ENCODE measurements around the gene ORM2.
"Not testable (repeated sequence)": the region's sequence is repeated elsewhere in the genome, so short reads cannot be mapped to it uniquely, and the experiment has no call there.

Gene ORM2

DNA sequence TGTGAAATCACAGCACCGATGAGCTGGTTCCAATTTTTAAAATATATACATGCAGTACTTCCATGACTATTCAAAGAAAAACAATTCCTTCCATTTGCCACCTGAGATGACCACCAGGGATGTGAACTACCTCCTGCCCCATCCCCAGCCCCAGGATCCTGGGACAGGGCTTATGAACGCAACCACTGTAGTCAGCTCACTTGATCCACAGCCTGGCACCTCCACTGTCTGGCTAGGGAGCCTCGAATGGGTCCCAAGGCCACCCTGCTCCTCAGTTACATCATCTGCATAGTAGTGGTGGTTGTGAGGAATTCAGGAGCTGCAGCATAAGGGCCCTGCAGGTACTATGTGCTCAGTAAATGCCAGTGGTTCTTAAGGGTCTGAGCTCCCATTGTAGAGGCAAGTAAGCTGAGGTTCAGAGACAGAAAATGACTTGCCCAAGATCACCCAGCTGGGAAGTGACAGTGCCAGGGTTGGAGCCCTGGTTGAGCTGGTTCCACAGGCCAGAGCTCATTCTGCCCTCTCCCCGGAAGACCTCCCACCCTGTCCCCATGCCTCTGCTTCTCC is 2.9 kb downstream of the ORM2 start:
- not testable (repeated sequence) for DNase-seq (ENCODE audit: low read depth, low spot score)

DNA sequence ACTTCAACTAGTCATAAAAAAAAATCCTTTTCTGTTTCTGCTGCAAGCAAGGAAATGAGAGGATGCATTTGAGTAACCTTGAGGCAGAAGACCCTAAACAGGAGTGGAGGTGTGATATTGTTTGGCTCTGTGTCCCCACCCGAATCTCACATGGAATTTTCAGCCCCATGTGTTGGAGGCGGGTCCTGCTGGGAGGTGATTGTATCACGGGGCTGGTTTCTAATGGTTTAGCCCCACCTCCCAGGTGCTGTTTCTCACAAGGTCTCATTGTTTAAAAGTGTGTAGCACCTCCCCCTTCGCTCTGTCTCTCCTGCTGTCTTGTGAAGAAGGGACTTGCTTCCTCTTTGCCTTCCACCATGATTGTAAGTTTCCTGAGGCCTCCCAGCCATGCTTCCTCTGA is 4.0 kb downstream of the ORM2 start:
- DNase-seq (ENCODE audit: low read depth, low spot score), result not testable (repeated sequence)

DNA sequence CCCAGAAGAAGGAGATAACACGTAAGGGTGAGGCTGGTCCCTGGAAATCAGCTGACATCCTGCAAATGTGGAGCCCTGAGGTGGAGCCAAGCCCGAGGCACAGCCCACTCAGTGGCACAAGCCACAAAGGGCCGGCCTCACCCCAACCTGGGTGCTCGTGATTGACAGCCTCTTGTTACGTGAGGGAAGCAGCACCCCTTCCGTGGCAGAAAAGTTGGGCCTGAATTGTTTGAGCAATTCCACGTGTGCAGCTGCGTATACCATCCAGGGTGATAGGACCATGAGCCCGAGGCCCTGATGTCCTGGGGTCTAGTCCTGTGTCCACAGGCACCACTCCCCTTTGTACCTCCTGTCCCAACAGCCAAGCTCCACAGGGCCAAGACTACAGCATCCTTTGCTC is 4.8 kb downstream of the ORM2 start:
- DNase-seq (ENCODE audit: low read depth, low spot score), result no peak

DNA sequence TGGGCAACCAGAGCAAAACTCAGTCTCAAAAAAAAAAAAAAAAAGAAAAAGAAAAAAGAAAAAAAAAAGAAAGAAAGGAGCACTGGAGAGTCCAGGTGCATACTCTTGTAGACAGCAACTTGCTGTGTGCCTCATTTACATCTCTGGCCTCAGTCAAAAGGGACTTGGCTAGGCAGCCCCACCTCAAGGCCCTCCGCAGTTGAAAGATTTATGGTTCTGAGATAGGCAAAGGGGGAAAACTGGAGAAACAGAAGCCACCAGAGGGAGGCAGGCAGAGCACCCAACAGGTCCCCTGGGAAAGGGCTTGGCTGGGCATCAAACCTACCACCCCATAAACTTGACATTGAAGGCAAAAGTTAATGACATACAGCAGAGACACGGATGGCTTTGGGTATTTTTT is 6.1 kb downstream of the ORM2 start:
- no peak for DNase-seq (ENCODE audit: low read depth, low spot score)

DNA sequence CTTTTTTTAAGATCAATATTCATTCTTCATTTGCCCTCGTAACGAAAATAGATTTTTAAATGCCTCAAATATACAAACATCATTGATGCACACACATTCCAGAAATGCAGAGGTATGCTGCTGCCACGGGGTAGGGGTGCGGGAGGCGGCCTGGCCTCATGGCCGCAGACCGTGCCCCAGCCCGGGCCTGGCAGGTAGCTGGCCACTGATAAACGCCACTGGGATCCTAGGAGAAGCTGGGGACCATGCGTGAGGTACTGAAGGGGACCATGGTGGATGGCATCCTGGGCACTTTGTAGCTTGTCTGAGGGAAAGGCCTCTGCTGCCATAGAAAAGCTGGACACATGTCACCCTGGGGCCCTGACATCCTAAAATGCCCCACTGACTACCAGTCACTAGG is 6.5 kb downstream of the ORM2 start:
- DNase-seq (ENCODE audit: low read depth, low spot score), result no peak

DNA sequence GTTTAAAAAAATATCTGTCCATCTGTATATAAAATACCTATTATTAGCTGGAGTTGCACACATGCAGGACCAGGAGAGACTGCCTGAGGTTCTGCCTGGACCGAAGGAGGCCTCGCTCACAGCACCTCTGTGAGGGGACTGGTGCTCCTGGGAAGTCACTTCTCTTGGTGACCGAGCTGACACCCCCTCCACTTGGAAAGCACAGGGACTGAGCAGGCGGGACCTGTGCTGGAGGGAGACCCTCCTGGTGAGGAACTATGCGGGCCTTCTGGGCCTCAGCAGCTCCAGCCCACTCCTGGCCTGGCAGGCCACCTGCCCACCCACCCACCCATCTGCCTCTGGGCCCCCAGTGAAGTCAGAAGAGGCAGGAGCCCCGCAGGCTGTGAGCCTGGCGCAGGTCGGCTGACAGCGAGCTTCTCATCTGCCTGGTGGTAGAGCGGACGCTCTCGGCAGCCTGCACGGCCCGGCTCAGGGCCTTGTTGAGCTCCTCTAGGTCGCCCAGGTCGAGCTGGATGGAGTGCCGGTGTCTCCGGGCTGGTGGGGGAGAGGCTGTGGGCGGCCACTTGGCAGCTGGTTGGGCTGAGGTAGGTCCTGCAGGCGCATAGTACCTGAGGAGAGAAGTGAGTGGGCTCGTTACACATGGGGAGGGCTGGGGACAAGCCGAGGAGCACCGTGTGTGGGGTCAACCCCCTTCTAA is 7.2 kb downstream of the ORM2 start:
- no peak for DNase-seq (ENCODE audit: low read depth, low spot score)

DNA sequence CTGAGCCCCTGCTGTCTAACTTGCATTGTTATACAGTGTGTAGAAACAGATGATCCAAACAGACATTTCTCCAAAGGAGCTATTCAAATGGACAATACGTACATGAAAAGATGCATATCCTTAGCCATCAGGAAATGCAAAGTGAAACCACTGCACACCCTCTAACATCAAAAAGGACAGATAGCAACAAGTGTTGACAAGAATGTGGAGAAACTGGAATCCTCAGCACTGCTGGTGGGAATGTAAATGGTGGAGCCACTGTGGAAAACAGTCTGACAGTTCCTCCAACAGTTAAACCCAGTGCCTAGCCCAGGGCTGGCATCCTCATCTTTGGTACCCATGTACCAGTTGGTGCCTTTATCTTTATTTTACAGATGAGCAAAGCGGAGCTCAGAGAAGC is 8.5 kb downstream of the ORM2 start:
- DNase-seq (ENCODE audit: low read depth, low spot score), result no peak

DNA sequence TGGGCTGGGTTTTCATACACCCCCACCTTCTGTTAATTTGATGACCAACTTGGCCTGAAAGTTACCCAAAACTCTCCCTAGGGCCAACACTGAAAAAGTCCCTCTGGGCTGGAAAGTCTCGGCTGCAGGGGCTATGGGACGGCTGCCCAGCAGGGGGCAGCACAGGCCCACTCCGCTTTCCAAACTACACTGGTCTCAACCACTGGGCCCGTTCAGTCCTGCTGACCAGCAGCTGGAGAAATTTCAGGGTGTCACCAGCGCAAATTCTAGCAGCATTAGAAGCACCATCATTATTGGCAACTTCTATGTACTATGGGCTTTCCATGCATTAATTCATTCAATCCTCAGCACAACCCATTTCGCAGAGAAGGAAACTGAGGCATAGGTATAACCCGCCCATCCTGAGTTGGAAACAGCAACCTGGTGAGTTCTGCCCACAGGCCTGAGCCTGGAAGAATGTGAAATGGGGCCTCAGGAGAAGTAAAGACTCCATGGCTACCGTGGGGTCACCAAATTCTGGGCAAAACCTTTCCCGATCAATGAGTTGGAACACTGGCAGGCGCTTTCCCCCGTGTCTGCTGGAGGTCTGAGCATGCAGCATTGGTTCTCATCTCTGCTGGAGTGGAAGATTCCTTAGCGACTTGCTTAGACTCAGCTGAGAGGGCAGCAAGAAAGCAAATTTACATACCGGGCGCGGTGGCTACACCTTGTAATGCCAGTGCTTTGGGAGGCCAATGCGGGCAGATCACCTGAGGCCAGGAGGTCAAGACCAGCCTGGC is 9.7 kb downstream of the ORM2 start:
- peak; percentile 70 for DNase-seq (ENCODE audit: low read depth, low spot score)

DNA sequence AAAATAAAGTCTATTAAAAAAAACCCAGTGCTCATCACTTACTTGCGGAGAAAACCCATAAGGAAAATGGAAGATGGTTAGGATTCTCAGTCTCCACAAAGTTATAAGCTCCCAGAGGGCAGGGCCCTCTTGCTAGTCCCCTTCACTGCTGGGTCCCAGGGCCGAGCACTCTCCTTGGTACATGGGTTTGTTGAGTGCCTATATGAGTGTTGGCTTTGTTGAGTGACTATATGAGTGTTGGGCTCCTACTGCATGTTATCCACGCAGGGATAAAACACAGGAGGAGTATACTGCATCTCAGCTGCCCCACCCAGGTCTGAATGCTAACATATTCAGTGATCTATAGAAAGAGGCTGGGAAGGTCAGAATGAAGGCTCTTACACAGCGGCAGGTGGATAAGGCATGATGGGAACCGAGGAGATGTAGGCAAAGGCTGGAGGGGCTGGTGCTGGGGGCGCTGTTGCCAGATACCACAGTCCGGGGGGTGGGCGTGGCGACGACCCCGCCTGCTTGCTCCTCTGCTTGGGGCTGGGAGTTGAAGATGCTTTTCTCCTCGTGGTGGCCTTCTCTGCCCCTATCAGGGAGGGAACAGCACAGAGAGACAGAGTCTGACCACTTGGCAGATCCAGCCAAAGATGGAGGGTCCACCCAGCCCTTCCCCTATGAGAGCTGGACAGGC is 11.6 kb downstream of the ORM2 start:
- DNase-seq (ENCODE audit: low read depth, low spot score), result no peak

DNA sequence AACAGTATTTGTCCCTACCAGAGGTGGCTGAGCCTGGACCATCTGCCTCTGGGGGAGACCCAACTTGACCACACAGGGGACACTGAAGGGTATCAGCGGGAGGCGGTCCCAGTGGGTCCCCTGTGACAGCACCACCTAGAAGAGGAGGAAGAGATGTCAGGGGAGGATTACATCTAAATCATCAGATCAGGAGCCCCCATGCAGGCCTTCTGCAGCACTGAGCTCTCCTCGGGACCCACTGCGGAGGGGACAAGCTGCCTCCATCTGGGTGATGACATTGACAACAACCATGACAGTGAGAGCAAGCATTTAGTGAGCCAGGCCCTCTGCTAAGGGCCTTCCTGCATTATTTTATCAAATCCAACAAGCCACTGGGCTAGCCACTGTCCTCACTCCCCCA is 12.3 kb downstream of the ORM2 start:
- DNase-seq (ENCODE audit: low read depth, low spot score), result no peak

DNA sequence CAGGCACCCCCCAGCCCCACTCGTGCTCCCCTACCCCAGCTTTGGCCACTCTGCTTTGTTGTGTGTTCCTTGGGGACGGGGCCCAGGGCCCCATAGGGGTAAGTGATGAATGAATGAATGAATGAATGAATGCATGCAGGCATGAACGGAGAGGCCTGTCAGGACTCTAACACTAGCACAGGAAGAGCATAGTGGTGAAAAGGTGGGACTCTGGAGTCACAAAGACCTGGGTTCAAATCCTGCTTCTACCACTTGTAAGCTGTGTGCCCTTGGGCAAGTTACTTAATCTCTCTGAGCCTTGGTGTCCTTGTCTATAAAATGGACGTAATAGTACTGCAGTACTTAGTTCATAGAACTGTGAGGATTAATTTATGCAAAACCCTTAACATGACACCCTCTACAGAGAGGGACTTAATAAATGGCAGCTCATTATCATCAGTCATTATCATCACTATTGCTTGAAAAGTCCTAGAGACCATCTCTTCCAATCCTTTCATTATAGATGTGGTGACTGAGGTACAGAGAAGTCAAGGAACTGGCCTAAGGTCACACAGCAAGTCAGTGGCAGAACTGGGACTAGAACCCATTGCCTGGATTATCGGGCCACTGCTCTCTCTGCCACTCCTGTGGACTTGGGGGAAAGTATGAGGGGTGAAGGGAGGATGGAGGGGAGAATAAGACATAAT is 13.2 kb downstream of the ORM2 start:
- DNase-seq (ENCODE audit: low read depth, low spot score), result no peak

DNA sequence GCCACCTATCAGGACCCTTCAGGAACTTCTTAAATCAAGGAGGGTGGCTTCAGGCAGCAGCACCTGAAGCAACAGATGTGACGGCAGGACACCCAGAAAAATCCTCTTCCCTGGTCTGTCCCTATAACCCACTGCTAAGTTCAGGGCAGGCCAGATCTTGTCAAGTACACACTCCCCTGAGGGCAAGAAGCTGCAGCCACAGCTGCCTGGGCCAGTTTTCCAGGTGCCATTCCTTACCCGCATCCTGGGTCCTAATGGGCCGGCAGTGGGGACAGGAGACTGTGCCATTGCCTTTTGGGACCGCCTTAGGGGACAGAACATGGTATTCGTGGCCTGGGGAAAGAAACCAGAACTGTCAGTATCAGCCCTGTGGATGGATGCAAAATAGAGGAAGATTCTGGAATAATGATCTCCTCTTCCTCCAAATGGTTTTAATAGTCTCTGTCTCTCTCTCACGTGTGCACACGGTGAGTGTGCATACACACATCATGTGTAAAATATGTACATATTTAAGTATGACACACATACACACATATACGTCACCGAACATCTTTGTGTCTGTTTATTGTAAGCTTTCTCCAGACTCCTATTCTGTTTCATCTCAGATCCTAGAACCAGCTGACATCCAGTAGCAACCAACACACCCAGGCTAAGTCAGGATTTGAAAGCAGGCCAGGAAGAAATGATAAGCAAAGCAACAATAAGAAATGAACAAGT is 14.0 kb downstream of the ORM2 start:
- DNase-seq (ENCODE audit: low read depth, low spot score), result no peak

DNA sequence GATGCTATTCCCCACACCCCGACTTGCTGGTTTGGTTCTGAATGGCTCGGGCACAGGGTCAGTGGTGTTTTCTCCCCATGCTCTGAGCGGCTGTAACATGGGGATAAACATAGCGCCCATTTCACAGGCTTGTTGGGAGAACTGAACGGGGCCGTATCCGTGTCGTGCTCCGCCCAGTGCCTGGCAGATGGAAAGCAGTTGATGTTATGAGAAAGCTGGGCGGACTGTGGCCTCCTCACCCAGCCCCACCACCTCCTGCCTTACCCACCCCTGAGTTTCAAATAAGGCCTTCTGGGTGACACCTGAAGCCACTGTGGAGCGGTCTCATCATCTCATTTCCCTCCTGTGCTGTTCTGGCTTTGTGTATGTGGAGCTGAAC is 14.5 kb downstream of the ORM2 start:
- DNase-seq (ENCODE audit: low read depth, low spot score), result no peak

DNA sequence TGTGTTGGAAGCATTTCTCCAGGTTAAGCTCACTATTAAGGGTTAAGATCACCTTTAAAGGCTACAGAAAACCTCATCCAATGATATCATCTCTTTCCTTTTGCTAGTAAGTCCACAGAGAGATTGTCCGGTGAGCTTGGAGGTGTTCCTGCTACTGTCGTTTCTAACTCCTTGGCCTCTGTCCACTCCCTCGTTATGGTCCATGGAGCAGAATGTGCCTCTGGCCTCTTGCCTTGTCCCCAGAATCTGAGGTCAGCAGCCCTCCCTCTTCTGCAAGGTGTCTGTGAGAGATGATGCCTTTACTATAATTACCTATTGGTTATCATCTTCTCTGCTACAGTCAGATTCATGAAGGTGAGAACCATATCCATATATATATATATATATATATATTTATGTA is 15.0 kb downstream of the ORM2 start:
- DNase-seq (ENCODE audit: low read depth, low spot score), result no peak

DNA sequence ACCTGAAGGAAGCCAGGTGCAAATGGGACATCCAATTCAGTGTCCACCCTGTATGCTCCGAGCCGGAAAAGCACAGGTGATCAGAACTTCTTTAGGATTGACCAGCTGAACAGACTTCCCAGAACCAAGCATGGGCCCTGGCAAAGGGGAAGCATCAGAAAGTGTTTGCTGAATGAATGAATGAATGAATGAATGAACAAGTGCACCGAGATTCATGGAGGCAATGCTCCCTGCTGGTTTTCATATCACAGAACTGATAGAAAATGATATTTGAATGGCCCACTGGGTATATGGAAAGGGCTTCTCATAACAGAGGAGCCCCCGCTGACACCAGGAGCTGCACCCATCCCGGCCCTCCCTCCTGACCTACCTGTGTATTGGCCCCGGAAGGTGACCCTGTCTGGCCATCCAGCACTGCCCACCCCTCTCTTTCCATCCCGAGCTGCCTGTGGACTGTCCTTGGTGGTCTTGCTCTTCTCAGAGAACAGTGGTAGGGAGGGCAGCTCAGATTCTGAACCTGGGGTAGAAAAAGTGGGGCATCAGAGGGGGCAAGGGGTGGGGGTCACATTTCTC is 15.9 kb downstream of the ORM2 start:
- DNase-seq (ENCODE audit: low read depth, low spot score), result no peak

DNA sequence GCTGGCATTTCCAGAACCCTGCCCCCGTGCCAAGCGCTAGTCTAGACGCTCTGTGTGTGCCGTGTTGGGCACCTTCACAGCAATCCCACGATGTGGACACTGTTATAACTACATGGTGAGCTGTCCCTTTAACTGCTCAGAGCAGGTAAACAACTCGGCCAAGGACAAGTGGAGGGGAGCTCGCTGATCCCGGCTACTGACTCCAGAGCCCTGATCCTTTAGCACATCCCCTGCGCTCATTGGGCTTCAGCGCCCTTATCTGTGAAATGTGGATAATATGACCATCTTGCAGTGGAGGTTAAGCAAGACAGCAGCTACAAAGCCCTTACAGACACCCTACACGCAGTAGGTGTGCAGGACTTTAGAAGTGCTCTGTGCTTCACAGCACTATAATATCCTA is 16.5 kb downstream of the ORM2 start:
- no peak for DNase-seq (ENCODE audit: low read depth, low spot score)

DNA sequence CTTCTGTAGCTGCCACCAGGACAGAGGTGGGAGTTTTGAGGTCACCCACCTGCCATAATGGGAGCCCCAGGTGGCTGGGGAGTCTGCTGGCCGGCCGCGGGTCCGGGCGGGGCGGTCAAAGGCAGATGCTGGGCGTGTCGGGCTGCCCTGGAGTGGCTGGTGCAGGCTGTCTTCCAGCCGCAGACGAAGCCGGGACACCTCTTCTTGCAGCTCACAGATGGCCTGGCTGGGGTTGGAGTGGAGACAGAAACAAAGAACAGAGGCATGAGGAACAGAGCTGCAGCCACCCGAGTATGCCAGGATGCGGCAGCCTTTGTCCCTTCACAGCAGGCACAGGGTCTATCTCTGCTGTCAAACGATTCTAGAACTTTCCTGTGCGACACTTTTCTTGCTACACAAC is 18.0 kb downstream of the ORM2 start:
- no peak for DNase-seq (ENCODE audit: low read depth, low spot score)

DNA sequence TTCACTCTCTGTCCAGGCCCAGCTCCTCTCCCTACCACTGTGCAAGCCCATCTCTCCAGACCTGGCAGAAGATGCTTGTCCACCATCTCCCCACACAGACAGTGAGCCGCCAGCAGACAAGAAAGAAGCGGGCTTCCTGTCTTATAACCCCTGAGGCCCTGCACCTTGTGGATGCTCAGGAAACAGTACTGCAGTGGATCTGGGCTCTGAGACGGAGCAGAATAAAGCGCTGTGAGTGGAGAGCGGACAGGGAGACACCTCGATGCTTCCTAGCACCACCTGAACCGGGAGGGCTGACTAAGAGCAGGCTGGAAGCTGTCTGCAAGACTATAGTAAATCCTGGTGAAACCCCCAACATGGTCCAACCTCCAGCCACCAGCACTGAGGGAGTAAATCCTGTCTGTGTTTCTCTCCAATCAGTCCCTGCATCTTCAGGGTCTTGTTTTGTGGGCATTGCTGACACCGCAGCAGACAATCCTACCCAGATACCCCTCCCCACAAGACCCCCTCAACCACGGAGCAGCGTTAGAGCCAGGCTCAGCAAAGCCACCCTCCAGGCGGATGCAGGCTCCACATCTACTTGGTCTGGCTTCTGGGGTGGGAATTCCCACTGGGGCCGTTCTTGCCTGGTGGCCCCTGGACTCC is 18.7 kb downstream of the ORM2 start:
- DNase-seq (ENCODE audit: low read depth, low spot score), result no peak

DNA sequence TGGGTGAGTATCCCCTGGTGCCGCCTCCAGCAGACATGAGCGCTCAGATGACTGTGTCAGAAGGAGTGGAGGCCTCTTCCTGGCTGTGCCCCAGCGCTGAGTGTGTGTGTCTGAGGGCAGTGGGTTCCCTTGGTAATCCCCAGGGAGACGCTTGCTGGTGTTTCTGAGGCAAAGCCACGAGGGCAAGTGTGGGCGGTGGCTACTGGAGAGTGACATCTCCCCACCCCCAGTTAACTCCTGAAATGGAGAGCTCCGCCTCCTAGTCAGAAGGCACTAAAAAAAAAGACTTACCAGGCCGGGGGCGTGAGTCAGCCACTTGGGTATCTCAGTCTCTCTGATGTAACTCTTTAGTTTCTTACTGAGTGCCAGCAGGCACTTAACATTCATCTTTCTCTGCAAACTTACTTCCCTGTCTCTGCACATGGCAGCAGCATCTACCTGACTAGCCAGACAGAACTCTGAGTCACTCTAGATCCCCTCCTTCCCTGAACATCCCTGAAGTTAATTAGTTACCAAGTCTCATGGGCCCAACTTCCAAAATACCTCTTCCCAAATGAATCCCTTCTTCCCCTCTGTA is 19.3 kb downstream of the ORM2 start:
- peak; percentile 96 for DNase-seq (ENCODE audit: low read depth, low spot score)

Data from astrocyte of the hippocampus (primary cell).